ENCODE results near the gene ERV3-1. TPM values are rescaled to one million over a fixed set of nuclear protein-coding genes. Genes with fewer than 3 reads are reported as not detected.
"Not testable (repeated sequence)": the region's sequence is repeated elsewhere in the genome, so short reads cannot be mapped to it uniquely, and the experiment has no call there.

ERV3-1 gene
- polyA plus RNA-seq, 4 donors: 0.27 to 21.7 (median 8.6) TPM

- Histone ChIP-seq H3K4me3 (ENCODE audit: low read depth in 1 of 3, low read length in 3 of 3) (peak overlapping the region; percentile 55 to 88 (median 68)), H3K27ac (ENCODE audit: low read depth in 1 of 3, low read length in 2 of 3) (peak overlapping the region; percentile 60 to 86 (median 74))
- DNase-seq: peak; percentile 48 to 71
- not testable (repeated sequence) for FAIRE-seq; H3K4me1 ChIP-seq (ENCODE audit: control insufficient read depth in 3 of 3, insufficient read depth in 2 of 3, low read depth in 1 of 3, low read length in 2 of 3); H3K36me3 ChIP-seq (ENCODE audit: control insufficient read depth in 3 of 3, insufficient read depth in 2 of 3, low read depth in 1 of 3, low read length in 3 of 3); H3K9me3 ChIP-seq (ENCODE audit: control insufficient read depth in 2 of 2, insufficient read depth in 1 of 2, low read depth in 1 of 2, low read length in 1 of 2); H3K27me3 ChIP-seq (ENCODE audit: control insufficient read depth in 3 of 3, insufficient read depth in 3 of 3, low read length in 3 of 3)
- 0 to 2% (median 0%) methylated on average over 18 to 31 of the region's 35 CpGs for WGBS, 3 donors
Measured at GRCh38 chr7:65038767-65039166, 32.3 kb upstream of the ERV3-1 start.

- H3K4me1 ChIP-seq (ENCODE audit: control insufficient read depth in 3 of 3, insufficient read depth in 2 of 3, low read depth in 1 of 3, low read length in 2 of 3): no peaks in the 10 kb centered on the region
- H3K9me3 ChIP-seq (ENCODE audit: control insufficient read depth in 2 of 2, insufficient read depth in 1 of 2, low read depth in 1 of 2, low read length in 1 of 2): no peaks in the 10 kb centered on the region
- peak overlapping the region; percentile 87 to 96 (median 89) for H3K27ac ChIP-seq (ENCODE audit: low read depth in 1 of 3, low read length in 2 of 3)
- H3K36me3 ChIP-seq (ENCODE audit: control insufficient read depth in 3 of 3, insufficient read depth in 2 of 3, low read depth in 1 of 3, low read length in 3 of 3): no peaks in the 10 kb centered on the region
- 2 to 5% (median 4%) methylated on average over 31 to 92 of the region's 92 CpGs for WGBS, 3 donors
- no peaks in the 10 kb centered on the region for H3K27me3 ChIP-seq (ENCODE audit: control insufficient read depth in 3 of 3, insufficient read depth in 3 of 3, low read length in 3 of 3)
- peak overlapping the region; percentile 68 to 88 (median 73) for H3K4me3 ChIP-seq (ENCODE audit: low read depth in 1 of 3, low read length in 3 of 3)
- FAIRE-seq (no peak), DNase-seq (peak; percentile 94 to 97)
Measured at GRCh38 chr7:65037740-65038688, 31.5 kb upstream of the ERV3-1 start.

GRCh38 chr7:65036526-65036925 lies 30.0 kb upstream of the ERV3-1 start:
- DNase-seq; H3K9me3 ChIP-seq (ENCODE audit: control insufficient read depth in 2 of 2, insufficient read depth in 1 of 2, low read depth in 1 of 2, low read length in 1 of 2); H3K27me3 ChIP-seq (ENCODE audit: control insufficient read depth in 3 of 3, insufficient read depth in 3 of 3, low read length in 3 of 3); H3K4me3 ChIP-seq (ENCODE audit: low read depth in 1 of 3, low read length in 3 of 3); H3K4me1 ChIP-seq (ENCODE audit: control insufficient read depth in 3 of 3, insufficient read depth in 2 of 3, low read depth in 1 of 3, low read length in 2 of 3); FAIRE-seq; H3K36me3 ChIP-seq (ENCODE audit: control insufficient read depth in 3 of 3, insufficient read depth in 2 of 3, low read depth in 1 of 3, low read length in 3 of 3): not testable (repeated sequence)
- peak overlapping the region in 1 of 3 donors; percentile 31 for H3K27ac ChIP-seq (ENCODE audit: low read depth in 1 of 3, low read length in 2 of 3)
- WGBS, 3 donors: 29 to 65% (median 55%) methylated on average over 2 of the region's 2 CpGs

- FAIRE-seq; H3K4me1 ChIP-seq (ENCODE audit: control insufficient read depth in 3 of 3, insufficient read depth in 2 of 3, low read depth in 1 of 3, low read length in 2 of 3); H3K27ac ChIP-seq (ENCODE audit: low read depth in 1 of 3, low read length in 2 of 3); DNase-seq; H3K9me3 ChIP-seq (ENCODE audit: control insufficient read depth in 2 of 2, insufficient read depth in 1 of 2, low read depth in 1 of 2, low read length in 1 of 2); H3K4me3 ChIP-seq (ENCODE audit: low read depth in 1 of 3, low read length in 3 of 3); H3K36me3 ChIP-seq (ENCODE audit: control insufficient read depth in 3 of 3, insufficient read depth in 2 of 3, low read depth in 1 of 3, low read length in 3 of 3); H3K27me3 ChIP-seq (ENCODE audit: control insufficient read depth in 3 of 3, insufficient read depth in 3 of 3, low read length in 3 of 3): not testable (repeated sequence)
Measured at GRCh38 chr7:65035469-65035868, 29.0 kb upstream of the ERV3-1 start.

GRCh38 chr7:65034120-65034782 lies 27.8 kb upstream of the ERV3-1 start:
- not testable (repeated sequence) for H3K4me3 ChIP-seq (ENCODE audit: low read depth in 1 of 3, low read length in 3 of 3); H3K27ac ChIP-seq (ENCODE audit: low read depth in 1 of 3, low read length in 2 of 3); H3K4me1 ChIP-seq (ENCODE audit: control insufficient read depth in 3 of 3, insufficient read depth in 2 of 3, low read depth in 1 of 3, low read length in 2 of 3); H3K36me3 ChIP-seq (ENCODE audit: control insufficient read depth in 3 of 3, insufficient read depth in 2 of 3, low read depth in 1 of 3, low read length in 3 of 3); H3K9me3 ChIP-seq (ENCODE audit: control insufficient read depth in 2 of 2, insufficient read depth in 1 of 2, low read depth in 1 of 2, low read length in 1 of 2); FAIRE-seq; H3K27me3 ChIP-seq (ENCODE audit: control insufficient read depth in 3 of 3, insufficient read depth in 3 of 3, low read length in 3 of 3)
- peak; percentile 7 to 43 for DNase-seq
- 63 to 75% (median 69%) methylated on average over 7 to 10 of the region's 10 CpGs for WGBS, 3 donors

- not testable (repeated sequence) for H3K4me3 ChIP-seq (ENCODE audit: low read depth in 1 of 3, low read length in 3 of 3); H3K4me1 ChIP-seq (ENCODE audit: control insufficient read depth in 3 of 3, insufficient read depth in 2 of 3, low read depth in 1 of 3, low read length in 2 of 3); FAIRE-seq; DNase-seq; H3K9me3 ChIP-seq (ENCODE audit: control insufficient read depth in 2 of 2, insufficient read depth in 1 of 2, low read depth in 1 of 2, low read length in 1 of 2); H3K27ac ChIP-seq (ENCODE audit: low read depth in 1 of 3, low read length in 2 of 3); H3K27me3 ChIP-seq (ENCODE audit: control insufficient read depth in 3 of 3, insufficient read depth in 3 of 3, low read length in 3 of 3); H3K36me3 ChIP-seq (ENCODE audit: control insufficient read depth in 3 of 3, insufficient read depth in 2 of 3, low read depth in 1 of 3, low read length in 3 of 3)
- 93 to 96% (median 93%) methylated on average over 15 to 30 of the region's 30 CpGs for WGBS, 3 donors
Measured at GRCh38 chr7:65033391-65033790, 26.9 kb upstream of the ERV3-1 start.

- H3K9me3 ChIP-seq (ENCODE audit: control insufficient read depth in 2 of 2, insufficient read depth in 1 of 2, low read depth in 1 of 2, low read length in 1 of 2); DNase-seq; H3K36me3 ChIP-seq (ENCODE audit: control insufficient read depth in 3 of 3, insufficient read depth in 2 of 3, low read depth in 1 of 3, low read length in 3 of 3); FAIRE-seq; H3K27me3 ChIP-seq (ENCODE audit: control insufficient read depth in 3 of 3, insufficient read depth in 3 of 3, low read length in 3 of 3); H3K4me1 ChIP-seq (ENCODE audit: control insufficient read depth in 3 of 3, insufficient read depth in 2 of 3, low read depth in 1 of 3, low read length in 2 of 3); H3K4me3 ChIP-seq (ENCODE audit: low read depth in 1 of 3, low read length in 3 of 3); H3K27ac ChIP-seq (ENCODE audit: low read depth in 1 of 3, low read length in 2 of 3): not testable (repeated sequence)
Measured at GRCh38 chr7:65025023-65025422, 18.5 kb upstream of the ERV3-1 start.

- DNase-seq: peak in 1 of 2 donors; percentile 63
- H3K4me1 ChIP-seq (ENCODE audit: control insufficient read depth in 3 of 3, insufficient read depth in 2 of 3, low read depth in 1 of 3, low read length in 2 of 3); FAIRE-seq; H3K36me3 ChIP-seq (ENCODE audit: control insufficient read depth in 3 of 3, insufficient read depth in 2 of 3, low read depth in 1 of 3, low read length in 3 of 3); H3K4me3 ChIP-seq (ENCODE audit: low read depth in 1 of 3, low read length in 3 of 3); H3K27ac ChIP-seq (ENCODE audit: low read depth in 1 of 3, low read length in 2 of 3); H3K27me3 ChIP-seq (ENCODE audit: control insufficient read depth in 3 of 3, insufficient read depth in 3 of 3, low read length in 3 of 3); H3K9me3 ChIP-seq (ENCODE audit: control insufficient read depth in 2 of 2, insufficient read depth in 1 of 2, low read depth in 1 of 2, low read length in 1 of 2): not testable (repeated sequence)
- 27 to 56% methylated on average over 2 of the region's 3 CpGs; no CpG with 5 or more reads in 1 of the 3 donors for WGBS, 3 donors
Measured at GRCh38 chr7:65020978-65021377, 14.5 kb upstream of the ERV3-1 start.

Measured in small intestine (tissue), 7 donors.